GM12873 (cell line): Measurements from ENCODE around the gene LAIR2.

Experiments used
- TF ChIP-seq, protein P1 (sequence below): IDR thresholded peaks from 2 replicates; pipeline ENCODE4 v1.5.1; 2012; ENCODE audit warnings: low read depth, mild to moderate bottlenecking, moderate library complexity, low read length, control low read depth; ENCODE audit not compliant: insufficient read depth; ENCODE audit errors: missing control alignments

Gene LAIR2

DNA sequence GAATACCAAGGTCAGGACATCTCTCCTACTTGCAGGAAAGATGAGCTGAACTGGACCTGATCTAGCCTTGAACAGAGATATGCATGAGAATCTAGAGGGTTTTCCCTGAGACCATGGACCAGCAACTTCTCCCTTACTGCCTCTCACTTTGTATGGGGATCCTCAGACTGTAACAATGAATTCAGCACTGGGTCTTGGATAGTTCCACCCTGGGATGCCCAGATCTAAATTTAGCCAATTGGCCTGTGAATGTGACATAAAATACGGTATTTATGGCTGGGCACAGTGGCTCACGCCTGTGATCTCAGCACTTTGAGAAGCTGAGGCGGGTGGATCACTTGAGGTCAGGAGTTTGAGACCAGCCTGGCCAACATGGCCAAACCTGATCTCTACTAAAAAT is 55.7 kb downstream of the LAIR2 start:
- TF ChIP-seq, protein P1, sequence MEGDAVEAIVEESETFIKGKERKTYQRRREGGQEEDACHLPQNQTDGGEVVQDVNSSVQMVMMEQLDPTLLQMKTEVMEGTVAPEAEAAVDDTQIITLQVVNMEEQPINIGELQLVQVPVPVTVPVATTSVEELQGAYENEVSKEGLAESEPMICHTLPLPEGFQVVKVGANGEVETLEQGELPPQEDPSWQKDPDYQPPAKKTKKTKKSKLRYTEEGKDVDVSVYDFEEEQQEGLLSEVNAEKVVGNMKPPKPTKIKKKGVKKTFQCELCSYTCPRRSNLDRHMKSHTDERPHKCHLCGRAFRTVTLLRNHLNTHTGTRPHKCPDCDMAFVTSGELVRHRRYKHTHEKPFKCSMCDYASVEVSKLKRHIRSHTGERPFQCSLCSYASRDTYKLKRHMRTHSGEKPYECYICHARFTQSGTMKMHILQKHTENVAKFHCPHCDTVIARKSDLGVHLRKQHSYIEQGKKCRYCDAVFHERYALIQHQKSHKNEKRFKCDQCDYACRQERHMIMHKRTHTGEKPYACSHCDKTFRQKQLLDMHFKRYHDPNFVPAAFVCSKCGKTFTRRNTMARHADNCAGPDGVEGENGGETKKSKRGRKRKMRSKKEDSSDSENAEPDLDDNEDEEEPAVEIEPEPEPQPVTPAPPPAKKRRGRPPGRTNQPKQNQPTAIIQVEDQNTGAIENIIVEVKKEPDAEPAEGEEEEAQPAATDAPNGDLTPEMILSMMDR = no peak
